HEK293T (cell line): Measurements from ENCODE around the gene GGPS1.

Experiments used
- CTCF ChIA-PET: fragments of 350-600 bp; formaldehyde crosslinking; extraction: SDS; loops from one replicate; lab custom pipeline; 2021; ENCODE audit warnings: antibody characterized with exemption, inconsistent platforms; lab: Yijun Ruan, JAX
- POLR2A ChIA-PET: fragments of 350-600 bp; formaldehyde crosslinking; extraction: SDS; loops from one replicate; lab custom pipeline; 2020; ENCODE audit warnings: antibody characterized with exemption, inconsistent platforms; lab: Yijun Ruan, JAX
- DNase-seq: peaks from one replicate; pipeline ENCODE4 v3.0.0; 2012; ENCODE audit warnings: mixed read lengths; ENCODE audit errors: extremely low spot score
- ARNT ChIP-seq: fragments of 450-650 bp; IDR thresholded peaks from 2 replicates; pipeline ENCODE4 v1.6.1; 2017; ENCODE audit warnings: mild to moderate bottlenecking
- BHLHE40 ChIP-seq: fragments of 450-650 bp; IDR thresholded peaks from 2 replicates; pipeline ENCODE4 v1.6.1; 2016; ENCODE audit warnings: mild to moderate bottlenecking, moderate library complexity, borderline replicate concordance
- CTBP1 ChIP-seq: fragments of 450-650 bp; IDR thresholded peaks from 2 replicates; pipeline ENCODE4 v1.6.1; 2016; ENCODE audit warnings: borderline replicate concordance
- ELF4 ChIP-seq: fragments of 450-650 bp; IDR thresholded peaks from 2 replicates; pipeline ENCODE4 v1.6.1; 2017; ENCODE audit warnings: antibody characterized with exemption
- FOXA1 ChIP-seq: fragments of 450-650 bp; IDR thresholded peaks from 2 replicates; pipeline ENCODE4 v1.6.1; 2016; ENCODE audit warnings: mild to moderate bottlenecking
- FOXK2 ChIP-seq: fragments of 450-650 bp; IDR thresholded peaks from 2 replicates; pipeline ENCODE4 v1.6.1; 2016; ENCODE audit warnings: mild to moderate bottlenecking
- FOXM1 ChIP-seq: fragments of 450-650 bp; IDR thresholded peaks from 2 replicates; pipeline ENCODE4 v1.6.1; 2017; ENCODE audit warnings: mild to moderate bottlenecking, borderline replicate concordance
- HDGF ChIP-seq: fragments of 450-650 bp; IDR thresholded peaks from 2 replicates; pipeline ENCODE4 v1.6.1; 2017; ENCODE audit warnings: antibody characterized with exemption, borderline replicate concordance
- L3MBTL2 ChIP-seq: fragments of 450-650 bp; conservative IDR thresholded peaks from 2 replicates; pipeline ENCODE4 v1.6.1; 2016; ENCODE audit warnings: mild to moderate bottlenecking
- LEF1 ChIP-seq: fragments of 450-650 bp; IDR thresholded peaks from 2 replicates; pipeline ENCODE4 v1.6.1; 2017; ENCODE audit warnings: mild to moderate bottlenecking, borderline replicate concordance
- NFRKB ChIP-seq: fragments of 450-650 bp; IDR thresholded peaks from 2 replicates; pipeline ENCODE4 v1.6.1; 2016; ENCODE audit warnings: mild to moderate bottlenecking, moderate library complexity
- SUZ12 ChIP-seq: fragments of 450-650 bp; IDR thresholded peaks from 2 replicates; pipeline ENCODE4 v1.6.1; 2016; ENCODE audit warnings: mild to moderate bottlenecking
- TARDBP ChIP-seq: fragments of 450-650 bp; IDR thresholded peaks from 2 replicates; pipeline ENCODE4 v1.6.1; 2016
- ZNF384 ChIP-seq: fragments of 450-650 bp; IDR thresholded peaks from 2 replicates; pipeline ENCODE4 v1.6.1; 2016
- TF ChIP-seq, protein P1 (sequence below): fragments of 450-650 bp; IDR thresholded peaks from 2 replicates; pipeline ENCODE4 v1.6.1; 2016

Gene GGPS1

GRCh38 chr1:235293322-235293942, 34.9 kb upstream of the GGPS1 start:
- DNase-seq = no peak
- ChIA-PET CTCF (interaction anchor here (0.5 kb wide), 1 partner anchor 14 kb away, joined by 4 read pairs; no protein-coding TSS in a partner anchor), POLR2A (interaction anchor here (1.0 to 1.1 kb wide), 2 partner anchors 35 to 133 kb away, joined by 3 to 4 read pairs; partner anchors contain the start of genes GGPS1 and RBM34)
- no peak for TF ChIP-seq NFRKB

- no peak for DNase-seq
- ChIA-PET CTCF (no interaction called here), POLR2A (no interaction called here)
- no peak for TF ChIP-seq NFRKB
- no peak for TF ChIP-seq ELF4
- no peak for TF ChIP-seq L3MBTL2
- TF ChIP-seq FOXM1 = no peak
Measured at GRCh38 chr1:235295902-235296350, 32.4 kb upstream of the GGPS1 start.

- ChIA-PET POLR2A (no interaction called here), CTCF (interaction anchor here (0.6 kb wide), 1 partner anchor 1028 kb away, joined by 3 read pairs; no protein-coding TSS in a partner anchor)
- no peak for DNase-seq
- no peak for TF ChIP-seq LEF1
- TF ChIP-seq L3MBTL2 = no peak
- no peak for TF ChIP-seq TARDBP
- no peak for TF ChIP-seq FOXK2
- TF ChIP-seq ZNF384 = no peak
- TF ChIP-seq HDGF = no peak
- TF ChIP-seq, protein P1, sequence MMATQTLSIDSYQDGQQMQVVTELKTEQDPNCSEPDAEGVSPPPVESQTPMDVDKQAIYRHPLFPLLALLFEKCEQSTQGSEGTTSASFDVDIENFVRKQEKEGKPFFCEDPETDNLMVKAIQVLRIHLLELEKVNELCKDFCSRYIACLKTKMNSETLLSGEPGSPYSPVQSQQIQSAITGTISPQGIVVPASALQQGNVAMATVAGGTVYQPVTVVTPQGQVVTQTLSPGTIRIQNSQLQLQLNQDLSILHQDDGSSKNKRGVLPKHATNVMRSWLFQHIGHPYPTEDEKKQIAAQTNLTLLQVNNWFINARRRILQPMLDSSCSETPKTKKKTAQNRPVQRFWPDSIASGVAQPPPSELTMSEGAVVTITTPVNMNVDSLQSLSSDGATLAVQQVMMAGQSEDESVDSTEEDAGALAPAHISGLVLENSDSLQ = no peak
- TF ChIP-seq ARNT = no peak
- TF ChIP-seq BHLHE40 = no peak
- TF ChIP-seq CTBP1 = no peak
Measured at GRCh38 chr1:235296729-235297128, 31.6 kb upstream of the GGPS1 start.

GRCh38 chr1:235297579-235297978, 30.8 kb upstream of the GGPS1 start:
- no peak for DNase-seq
- ChIA-PET POLR2A (no interaction called here), CTCF (no interaction called here)
- TF ChIP-seq CTBP1 (no peak), TARDBP (no peak), FOXM1 (no peak), LEF1 (no peak), ELF4 (no peak)

DNA sequence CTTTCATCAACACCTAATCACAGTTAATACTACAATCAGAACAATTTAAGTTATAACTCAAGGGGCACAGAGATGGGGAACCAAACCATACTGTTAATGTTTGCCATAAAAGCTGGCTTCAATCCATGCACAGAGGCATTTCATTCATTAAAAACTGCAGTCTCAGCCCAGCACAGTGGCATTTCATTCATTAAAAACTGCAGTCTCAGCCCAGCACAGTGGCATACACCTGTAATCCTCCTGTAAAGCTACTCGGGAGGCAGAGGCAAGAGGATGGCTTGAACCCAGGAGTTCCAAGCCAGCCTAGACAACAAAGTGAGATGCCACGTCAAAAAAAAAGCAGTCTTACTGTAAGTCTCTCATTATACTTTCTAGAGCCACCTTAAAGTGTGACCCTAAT, 29.6 kb upstream of the GGPS1 start:
- CTCF ChIA-PET = no interaction called here
- DNase-seq = no peak
- POLR2A ChIA-PET = interaction anchor here (1.3 to 2.7 kb wide), 2 partner anchors 14 to 29 kb away, joined by 3 to 13 read pairs; partner anchors contain the start of genes ARID4B and GGPS1
- TF ChIP-seq CTBP1 = no peak
- no peak for TF ChIP-seq NFRKB
- TF ChIP-seq TARDBP = no peak
- TF ChIP-seq ZNF384 = no peak
- no peak for TF ChIP-seq ARNT
- TF ChIP-seq SUZ12 = no peak
- TF ChIP-seq, protein P1 = no peak
- TF ChIP-seq HDGF = no peak
- TF ChIP-seq BHLHE40 = no peak
- TF ChIP-seq FOXM1 = no peak
- TF ChIP-seq L3MBTL2 = no peak

DNA sequence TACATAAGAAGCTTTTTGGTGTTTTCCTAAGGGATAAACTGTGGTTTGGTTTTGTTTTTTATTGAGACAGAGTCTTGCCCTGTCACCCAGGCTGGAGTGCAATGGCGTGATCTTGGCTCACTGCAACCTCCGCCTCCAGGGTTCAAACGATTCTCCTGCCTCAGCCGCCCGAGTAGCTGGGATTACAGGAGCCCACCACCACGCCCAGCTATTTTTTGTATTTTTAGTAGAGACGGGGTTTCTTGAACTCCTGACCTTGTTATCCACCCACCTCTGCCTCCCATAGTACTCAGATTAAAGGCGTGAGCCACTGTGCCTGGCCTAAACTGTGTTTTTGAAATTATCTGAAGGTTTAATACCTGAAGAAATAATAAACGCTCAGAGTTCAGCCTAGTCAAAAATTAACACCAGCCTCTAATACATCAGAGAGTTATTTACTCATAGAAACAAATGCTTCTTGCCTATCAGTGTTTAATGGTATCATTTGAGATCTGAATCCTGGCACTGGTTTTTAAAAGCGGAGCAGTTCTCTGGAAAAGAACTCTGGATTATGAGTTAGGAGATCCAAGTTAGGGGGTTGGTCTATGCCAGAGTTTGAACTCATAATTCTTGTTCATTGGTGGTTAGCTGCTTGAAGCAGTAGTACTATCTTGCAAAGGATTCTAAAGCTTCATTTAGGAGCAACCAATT, 29.1 kb upstream of the GGPS1 start:
- ChIA-PET CTCF (interaction anchor here (1.3 kb wide), 1 partner anchor 117 kb away, joined by 3 read pairs; no protein-coding TSS in a partner anchor), POLR2A (interaction anchor here (1.3 to 2.7 kb wide), 2 partner anchors 13 to 29 kb away, joined by 3 to 13 read pairs; partner anchors contain the start of genes ARID4B and GGPS1)
- DNase-seq = no peak
- TF ChIP-seq L3MBTL2 = no peak

- POLR2A ChIA-PET = no interaction called here
- CTCF ChIA-PET = no interaction called here
- DNase-seq = no peak
- TF ChIP-seq FOXA1 = no peak
- TF ChIP-seq NFRKB = no peak
- peak; percentile 57; the same call in 1 of the 2 replicates for TF ChIP-seq ZNF384
Measured at GRCh38 chr1:235302143-235302542, 26.2 kb upstream of the GGPS1 start.
